GM18507 (cell line): ENCODE data around the gene KCNH6.

ENCODE experiments used
- DNase-seq: peaks from one replicate; pipeline ENCODE4 v3.0.0; 2011; ENCODE audit warnings: low read depth; ENCODE audit not compliant: insufficient read length; ENCODE audit errors: extremely low spot score
- FAIRE-seq: peaks from 2 replicates; lab custom pipeline; 2011; peaks lifted over from hg19 to GRCh38; lab: Jason Lieb, UNC

The KCNH6 gene

GRCh38 chr17:63504261-63504660 is 18.9 kb upstream of the KCNH6 start:
- FAIRE-seq: no peak
- DNase-seq: no peak

- FAIRE-seq (no peak), DNase-seq (no peak)
These were observed 17.8 kb upstream of the KCNH6 start for GRCh38 chr17:63505341-63505740.

GRCh38 chr17:63506627-63507026 is 16.5 kb upstream of the KCNH6 start:
- no peak for DNase-seq
- FAIRE-seq: no peak

DNA sequence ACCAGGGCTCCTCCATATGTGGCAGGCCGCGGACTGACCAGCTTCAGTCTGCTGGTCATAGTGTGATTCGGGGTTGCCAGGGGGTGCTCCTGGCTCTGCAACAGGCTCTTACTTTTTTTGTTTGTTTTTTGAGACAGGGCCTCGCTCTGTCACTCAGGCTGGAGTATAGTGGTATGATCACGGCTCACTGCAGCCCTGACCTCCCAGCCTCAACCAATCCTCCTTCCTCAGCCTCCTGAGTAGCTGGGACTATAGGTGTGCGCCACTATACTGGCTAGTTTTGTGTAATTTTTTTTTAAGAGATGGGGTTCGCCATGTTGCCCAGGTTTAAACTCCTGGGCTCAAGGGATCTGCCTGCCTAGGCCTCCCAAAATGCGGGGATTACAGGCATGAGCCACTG is 11.8 kb upstream of the KCNH6 start:
- FAIRE-seq: no peak
- no peak for DNase-seq

GRCh38 chr17:63512388-63512787 is 10.8 kb upstream of the KCNH6 start:
- no peak for DNase-seq
- FAIRE-seq: no peak

GRCh38 chr17:63512896-63513644 is 10.1 kb upstream of the KCNH6 start:
- FAIRE-seq (no peak), DNase-seq (no peak)

DNA sequence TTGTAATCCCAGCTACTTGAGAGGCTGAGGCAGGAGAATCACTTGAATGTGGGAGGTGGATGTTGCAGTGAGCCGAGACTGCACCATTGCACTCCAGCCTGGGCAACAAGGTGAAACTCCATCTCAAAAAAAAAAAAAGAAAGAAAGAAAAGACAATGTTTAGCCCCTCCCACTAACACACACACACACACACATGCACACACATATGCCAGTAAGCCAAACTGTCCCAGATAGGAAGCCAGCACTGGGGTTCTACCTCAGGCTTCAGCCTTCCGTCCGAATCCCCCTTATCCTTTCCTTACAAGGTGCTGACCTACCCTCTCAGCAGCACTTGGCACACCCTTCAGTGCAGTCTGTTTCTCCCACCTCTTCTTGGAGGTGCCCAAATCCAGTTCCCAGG is 8.7 kb upstream of the KCNH6 start:
- FAIRE-seq: no peak
- no peak for DNase-seq

DNA sequence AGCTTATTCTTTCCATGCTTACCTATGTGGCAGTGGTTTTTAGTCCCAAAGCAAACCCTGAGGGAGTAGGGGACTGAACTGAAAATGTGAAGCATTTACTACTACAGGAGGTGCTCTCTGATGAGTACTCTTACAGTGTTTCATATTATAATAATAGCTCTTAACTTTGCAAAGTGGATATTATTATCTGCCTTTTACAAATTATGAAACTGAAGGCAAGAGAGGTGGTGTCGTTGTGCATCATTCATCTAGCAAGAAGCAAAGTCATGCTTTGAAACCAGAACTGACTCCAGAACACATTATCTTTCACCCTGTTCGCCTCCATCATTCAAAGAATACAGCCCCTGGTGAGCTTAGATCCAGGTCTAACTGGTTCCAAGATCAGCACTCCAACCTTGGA is 8.2 kb upstream of the KCNH6 start:
- DNase-seq (no peak), FAIRE-seq (no peak)

DNA sequence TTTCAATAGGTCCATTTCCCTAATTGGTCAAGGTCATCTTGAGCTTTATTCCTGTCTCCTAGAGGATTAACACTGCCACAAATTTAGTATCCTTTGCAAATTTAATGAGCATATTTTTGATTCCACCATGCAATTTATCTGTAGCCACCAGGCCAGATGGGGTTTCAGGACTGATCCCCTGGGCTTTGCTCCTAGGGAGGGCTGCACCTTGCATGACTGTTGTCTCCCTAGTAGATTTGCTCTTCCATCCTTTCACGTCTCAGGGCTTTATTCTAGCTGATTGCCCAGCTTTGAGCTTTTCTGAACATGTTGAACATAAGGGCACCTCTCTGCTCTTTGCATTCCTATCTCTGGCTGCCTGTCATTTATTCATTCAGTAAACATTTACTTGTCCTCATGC is 7.7 kb upstream of the KCNH6 start:
- DNase-seq: no peak
- no peak for FAIRE-seq

DNA sequence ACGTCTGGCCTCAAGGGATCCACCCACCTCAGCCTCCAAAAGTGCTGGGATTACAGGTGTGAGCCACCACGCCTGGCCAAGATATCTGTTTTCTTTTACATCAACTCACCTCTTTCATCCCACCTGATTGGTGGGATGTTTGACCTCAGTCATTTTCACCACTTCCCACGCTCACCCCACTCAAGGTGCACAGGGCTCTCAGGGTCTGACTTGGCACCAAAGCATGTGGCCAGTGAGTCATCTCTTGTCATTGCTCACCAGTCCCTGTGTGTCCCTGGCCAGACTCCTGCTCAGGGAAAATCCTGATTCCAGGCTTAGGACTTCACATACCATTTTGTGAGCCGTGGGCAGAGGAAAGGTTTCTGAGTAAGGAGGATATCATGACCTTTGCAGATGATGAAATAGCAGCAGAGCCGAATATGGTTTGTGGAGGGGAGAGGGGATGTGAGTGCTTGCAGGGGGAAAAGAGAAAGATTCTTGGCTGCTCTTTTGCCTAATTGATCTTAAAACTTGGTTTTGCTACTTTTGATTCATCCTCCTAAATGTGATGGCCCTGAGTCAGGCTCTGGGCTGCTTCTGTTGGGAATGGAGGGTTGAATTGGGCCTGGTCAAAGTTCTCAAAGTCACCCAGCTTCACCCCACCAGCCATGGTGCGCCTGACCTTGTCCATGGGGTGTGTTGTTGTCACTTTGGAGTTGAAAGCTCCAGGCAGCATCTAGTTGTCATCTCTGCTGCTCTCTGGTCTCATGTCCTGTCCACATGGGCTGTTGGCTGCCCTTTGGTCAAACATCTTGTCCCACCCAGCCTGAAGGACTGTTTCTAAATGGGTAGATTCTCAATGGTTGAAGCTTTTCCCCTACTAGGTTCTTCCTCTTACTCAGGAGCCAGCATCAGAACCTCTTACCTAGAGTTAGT is 6.0 kb upstream of the KCNH6 start:
- FAIRE-seq: no peak
- no peak for DNase-seq

GRCh38 chr17:63517825-63518534 is 5.2 kb upstream of the KCNH6 start:
- FAIRE-seq (no peak), DNase-seq (no peak)

GRCh38 chr17:63519116-63519881 is 3.9 kb upstream of the KCNH6 start:
- FAIRE-seq (no peak), DNase-seq (no peak)

GRCh38 chr17:63519972-63520882 is 2.9 kb upstream of the KCNH6 start:
- DNase-seq (no peak), FAIRE-seq (no peak)

DNA sequence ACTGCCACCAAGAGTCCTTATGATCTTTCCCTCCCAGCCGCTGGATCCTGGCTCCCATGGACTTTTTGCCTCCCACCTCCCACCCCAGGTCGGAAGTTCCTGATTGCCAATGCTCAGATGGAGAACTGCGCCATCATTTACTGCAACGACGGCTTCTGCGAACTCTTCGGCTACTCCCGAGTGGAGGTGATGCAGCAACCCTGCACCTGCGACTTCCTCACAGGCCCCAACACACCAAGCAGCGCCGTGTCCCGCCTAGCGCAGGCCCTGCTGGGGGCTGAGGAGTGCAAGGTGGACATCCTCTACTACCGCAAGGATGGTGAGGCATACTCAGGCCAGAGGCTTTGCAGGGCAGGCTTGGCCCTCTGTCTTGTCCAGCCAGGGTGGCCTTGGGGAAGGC is 893 bp downstream of the KCNH6 start:
- FAIRE-seq: no peak
- DNase-seq: no peak

GRCh38 chr17:63525190-63525946 is 2.2 kb downstream of the KCNH6 start:
- FAIRE-seq (no peak), DNase-seq (no peak)

- no peak for FAIRE-seq
- no peak for DNase-seq
These were observed 3.7 kb downstream of the KCNH6 start for GRCh38 chr17:63526861-63527260.

- DNase-seq (no peak), FAIRE-seq (no peak)
These were observed 5.0 kb downstream of the KCNH6 start for GRCh38 chr17:63528183-63528582.
